OCI-LY7 (cell line): ENCODE results near the gene BIVM.

Source experiments
- CTCF ChIP-seq: fragments of 200-600 bp; sonication (generic); conservative IDR thresholded peaks from 2 replicates; pipeline ENCODE4 v1.5.1; 2014; ENCODE audit warnings: mild to moderate bottlenecking, antibody characterized with exemption, low read length, moderate library complexity, mixed read lengths
- EZH2phosphoT487 ChIP-seq: fragments of 200-600 bp; sonication (generic); IDR thresholded peaks from 2 replicates; pipeline ENCODE4 v1.6.1; 2018; ENCODE audit warnings: low read depth, borderline replicate concordance, mild to moderate bottlenecking, mixed run types, antibody characterized with exemption, low read length, moderate library complexity, mixed read lengths

GRCh38 chr13:102816708-102817107 lies 17.8 kb downstream of the BIVM start:
- TF ChIP-seq CTCF = no peak
- no peak for TF ChIP-seq EZH2phosphoT487
